HG02973 (cell line): ENCODE results near the gene SMKR1.
"Not testable (repeated sequence)": the region's sequence is repeated elsewhere in the genome, so short reads cannot be mapped to it uniquely, and the experiment has no call there.

Source experiments
- ATAC-seq: cut with Tn5 transposase; IDR thresholded peaks from one replicate; pipeline ENCODE4 v1.9.1; 2021; ENCODE audit warnings: moderate library complexity; ENCODE audit not compliant: unreplicated experiment

Gene SMKR1

GRCh38 chr7:129501760-129502707 is at the start of gene SMKR1:
SMKR1 (plus strand) TSS chr7:129502531; CDS start chr7:129502825, 294 bp downstream.
- ATAC-seq: peak; percentile 83

GRCh38 chr7:129452589-129453231 is 49.6 kb upstream of the SMKR1 start:
- ATAC-seq: no peak

- no peak for ATAC-seq
Observed at GRCh38 chr7:129453510-129454248, 48.7 kb upstream of the SMKR1 start.

- ATAC-seq: no peak
Observed at GRCh38 chr7:129454249-129454551, 48.1 kb upstream of the SMKR1 start.

- no peak for ATAC-seq
Observed at GRCh38 chr7:129456421-129456820, 45.9 kb upstream of the SMKR1 start.

GRCh38 chr7:129457101-129457500 is 45.2 kb upstream of the SMKR1 start:
- ATAC-seq: no peak

GRCh38 chr7:129458171-129458570 is 44.2 kb upstream of the SMKR1 start:
- no peak for ATAC-seq

- ATAC-seq: no peak
Observed at GRCh38 chr7:129461809-129462208, 40.5 kb upstream of the SMKR1 start.

- ATAC-seq: no peak
Observed at GRCh38 chr7:129462420-129462819, 39.9 kb upstream of the SMKR1 start.

GRCh38 chr7:129464194-129464593 is 38.1 kb upstream of the SMKR1 start:
- ATAC-seq: no peak

- no peak for ATAC-seq
Observed at GRCh38 chr7:129465080-129465479, 37.3 kb upstream of the SMKR1 start.

- ATAC-seq: no peak
Observed at GRCh38 chr7:129466796-129467195, 35.5 kb upstream of the SMKR1 start.

GRCh38 chr7:129468087-129468486 is 34.2 kb upstream of the SMKR1 start:
- ATAC-seq: no peak

GRCh38 chr7:129468547-129468946 is 33.8 kb upstream of the SMKR1 start:
- no peak for ATAC-seq

- no peak for ATAC-seq
Observed at GRCh38 chr7:129469930-129470329, 32.4 kb upstream of the SMKR1 start.

GRCh38 chr7:129470411-129470810 is 31.9 kb upstream of the SMKR1 start:
- no peak for ATAC-seq

- ATAC-seq: no peak
Observed at GRCh38 chr7:129471402-129471827, 30.9 kb upstream of the SMKR1 start.

GRCh38 chr7:129475931-129476330 is 26.4 kb upstream of the SMKR1 start:
- not testable (repeated sequence) for ATAC-seq

GRCh38 chr7:129476398-129476797 is 25.9 kb upstream of the SMKR1 start:
- ATAC-seq: not testable (repeated sequence)

- ATAC-seq: no peak
Observed at GRCh38 chr7:129479831-129480230, 22.5 kb upstream of the SMKR1 start.

GRCh38 chr7:129480674-129481363 is 21.5 kb upstream of the SMKR1 start:
- ATAC-seq: no peak
